ENCODE results near the gene EIF3F. TPM values are rescaled to one million over a fixed set of nuclear protein-coding genes. Genes with fewer than 3 reads are reported as not detected.

The EIF3F gene
- total and polyA plus RNA-seq, 2 of the 13 experiments (the other 11 are each of a cell fraction or from before 2014, with no cell fraction given): 109 to 191 TPM

GRCh38 chr11:8040261-8040920, 53.3 kb downstream of the EIF3F start (continued):
- TF ChIP-seq KIAA2018 (CRISPR knock-in tag; IDR thresholded peaks at IDR 0.05; ENCODE audit: borderline replicate concordance) (no peak), ZNF639 (CRISPR knock-in tag; conservative IDR thresholded peaks at IDR 0.05) (no peak), ZFY (CRISPR knock-in tag; IDR thresholded peaks at IDR 0.05) (no peak), STAT5B (CRISPR knock-in tag; IDR thresholded peaks at IDR 0.05) (no peak), PAX8 (CRISPR knock-in tag; IDR thresholded peaks at IDR 0.05; ENCODE audit: borderline replicate concordance) (no peak), NBN (conservative IDR thresholded peaks at IDR 0.05) (no peak), ZNF569 (CRISPR knock-in tag; IDR thresholded peaks at IDR 0.05; ENCODE audit: borderline replicate concordance) (no peak), ZMYM3 (CRISPR knock-in tag; IDR thresholded peaks at IDR 0.05) (no peak), ZNF264 (CRISPR knock-in tag; IDR thresholded peaks at IDR 0.05) (no peak), ZNF724P (CRISPR knock-in tag; IDR thresholded peaks at IDR 0.05; ENCODE audit: borderline replicate concordance) (no peak), ZBTB43 (CRISPR knock-in tag; conservative IDR thresholded peaks at IDR 0.05) (no peak), ZNF235 (CRISPR knock-in tag; IDR thresholded peaks at IDR 0.05; ENCODE audit: borderline replicate concordance) (no peak)

Data from HepG2 (cell line).